Measurements from ENCODE around the gene C11orf97. TPM values are rescaled to one million over a fixed set of nuclear protein-coding genes. Genes with fewer than 3 reads are reported as not detected.
"Not testable (repeated sequence)": the region's sequence is repeated elsewhere in the genome, so short reads cannot be mapped to it uniquely, and the experiment has no call there.

C11orf97 gene
- total RNA-seq, 1 donor from 2014 or later: not detected

DNA sequence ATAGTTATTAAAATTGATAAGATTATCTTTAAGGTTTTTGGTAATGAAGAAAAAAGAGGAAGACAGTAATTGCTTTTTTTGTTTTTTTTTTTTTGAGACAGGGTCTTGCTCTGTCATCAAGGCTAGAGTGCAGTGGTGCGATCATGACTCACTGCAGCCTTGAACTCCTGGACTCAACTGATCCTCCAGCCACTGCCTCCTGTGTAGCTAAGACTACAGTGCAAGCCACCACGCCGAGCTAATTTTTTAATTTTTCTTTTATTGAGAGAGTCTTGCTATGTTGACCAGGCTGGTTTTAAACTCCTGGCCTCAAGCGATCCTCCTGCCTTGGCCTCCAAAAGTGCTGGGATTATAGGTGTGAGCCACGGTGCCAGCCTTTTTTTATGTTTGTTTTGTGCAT is 5.7 kb upstream of the C11orf97 start:
- H3K27ac Mint-ChIP-seq; H3K4me1 Mint-ChIP-seq (ENCODE audit: low read depth); H3K36me3 Mint-ChIP-seq (ENCODE audit: low read depth); H3K9me3 Mint-ChIP-seq; H3K4me3 Mint-ChIP-seq (ENCODE audit: low read depth); intact Hi-C loops (cut with micrococcal nuclease); DNase-seq (ENCODE audit: low spot score): not testable (repeated sequence)
- H3K27me3 Mint-ChIP-seq (ENCODE audit: low read depth): peaks cover 26% of the 10 kb centered on the region

DNA sequence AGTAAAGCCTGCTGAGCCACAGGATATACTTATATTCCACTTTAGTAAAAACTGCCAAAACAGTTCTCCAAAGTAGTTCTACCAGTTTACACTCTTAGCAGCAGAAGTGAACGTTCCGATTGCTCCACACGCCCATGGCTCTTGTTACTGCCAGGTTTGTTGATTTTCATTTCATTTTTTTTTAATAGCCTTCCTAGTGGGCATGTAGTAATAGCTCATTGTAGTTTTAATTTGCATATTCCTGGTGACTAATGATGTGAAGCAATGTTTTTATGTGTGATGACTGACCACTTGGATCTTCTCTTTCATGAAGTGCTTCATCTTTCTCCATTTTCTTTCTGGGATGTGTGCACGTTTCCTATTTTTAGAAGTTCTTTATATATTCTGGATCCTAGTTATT is 4.8 kb upstream of the C11orf97 start:
- H3K9me3 Mint-ChIP-seq: no peaks in the 10 kb centered on the region
- intact Hi-C loops (cut with micrococcal nuclease): no loop called here
- DNase-seq (ENCODE audit: low spot score): no peak
- H3K4me3 Mint-ChIP-seq (ENCODE audit: low read depth): no peak overlapping the region
- H3K27ac Mint-ChIP-seq: no peak overlapping the region
- peaks cover 6% of the 10 kb centered on the region for H3K4me1 Mint-ChIP-seq (ENCODE audit: low read depth)
- H3K36me3 Mint-ChIP-seq (ENCODE audit: low read depth): no peaks in the 10 kb centered on the region
- H3K27me3 Mint-ChIP-seq (ENCODE audit: low read depth): peaks cover 33% of the 10 kb centered on the region

DNA sequence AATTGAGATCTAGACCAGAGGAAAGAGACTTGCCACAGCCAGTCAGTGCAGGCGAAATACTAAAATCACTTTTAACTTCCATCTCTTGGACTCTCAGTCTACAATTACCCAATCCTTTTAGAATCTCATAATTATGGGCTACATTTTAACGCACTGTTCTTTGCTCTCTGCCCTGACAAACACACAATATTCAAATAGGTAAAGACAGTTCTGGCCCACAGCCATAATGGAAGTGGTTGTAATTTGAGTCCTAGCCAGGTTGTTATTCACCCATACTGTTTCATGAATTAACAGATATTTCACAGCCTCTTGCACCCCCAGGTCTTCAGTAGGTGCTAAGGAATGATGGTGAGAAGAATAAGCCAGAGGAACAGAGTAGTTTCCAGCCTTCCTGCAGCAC is 830 bp downstream of the C11orf97 start:
- peaks cover 12% of the 10 kb centered on the region for H3K4me1 Mint-ChIP-seq (ENCODE audit: low read depth)
- H3K27me3 Mint-ChIP-seq (ENCODE audit: low read depth): peaks cover 60% of the 10 kb centered on the region
- H3K27ac Mint-ChIP-seq: no peak overlapping the region
- no peaks in the 10 kb centered on the region for H3K36me3 Mint-ChIP-seq (ENCODE audit: low read depth)
- no peaks in the 10 kb centered on the region for H3K9me3 Mint-ChIP-seq
- DNase-seq (ENCODE audit: low spot score): no peak
- no peak overlapping the region for H3K4me3 Mint-ChIP-seq (ENCODE audit: low read depth)
- intact Hi-C loops (cut with micrococcal nuclease): loop anchor here (2.0 kb wide), 1 partner anchor 32 kb away; no protein-coding TSS in a partner anchor

DNA sequence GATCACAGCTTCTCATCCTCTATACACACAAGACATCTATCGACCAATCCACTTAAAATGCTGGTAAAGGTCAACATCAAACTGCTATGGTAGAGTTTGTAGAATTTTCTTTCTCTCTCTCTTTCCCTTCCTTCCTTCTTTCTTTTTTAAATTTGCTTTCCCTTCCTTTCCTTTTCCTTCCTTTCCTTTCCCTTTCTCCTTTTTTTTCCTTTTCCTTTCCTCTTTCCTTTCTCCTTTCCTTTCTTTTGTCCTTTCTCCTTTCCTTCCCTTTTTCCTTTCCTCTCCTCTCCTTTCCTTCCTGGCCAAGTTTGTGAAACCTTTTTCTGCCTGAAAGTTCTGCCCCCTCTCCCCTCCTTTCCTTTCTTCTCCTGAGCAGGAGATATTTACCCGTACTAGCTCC is 3.1 kb downstream of the C11orf97 start:
- Mint-ChIP-seq H3K27ac (no peak overlapping the region), H3K4me1 (ENCODE audit: low read depth) (peaks cover 12% of the 10 kb centered on the region), H3K4me3 (ENCODE audit: low read depth) (no peak overlapping the region), H3K36me3 (ENCODE audit: low read depth) (no peaks in the 10 kb centered on the region), H3K27me3 (ENCODE audit: low read depth) (peaks cover 49% of the 10 kb centered on the region), H3K9me3 (no peaks in the 10 kb centered on the region)
- intact Hi-C loops (cut with micrococcal nuclease): no loop called here
- no peak for DNase-seq (ENCODE audit: low spot score)

DNA sequence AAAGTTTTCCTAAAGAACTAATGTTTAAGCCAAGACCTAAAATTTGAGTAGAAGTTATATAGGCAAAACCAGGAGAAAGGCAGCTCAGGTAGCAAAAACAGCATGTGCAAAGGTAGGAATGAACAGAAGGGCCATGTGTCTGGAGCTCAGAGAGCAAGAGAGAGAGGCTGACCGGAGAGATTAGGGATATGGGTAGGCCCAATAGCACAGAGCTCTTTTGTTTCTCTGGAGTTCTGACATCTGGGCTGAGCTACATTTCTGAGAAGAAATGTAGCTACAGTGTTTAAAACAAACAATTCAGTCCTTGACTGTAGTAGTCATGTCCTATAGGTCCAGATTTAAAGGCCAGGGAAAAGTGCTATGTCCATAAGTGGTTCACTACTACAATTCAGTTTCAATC is 4.5 kb downstream of the C11orf97 start:
- Mint-ChIP-seq H3K4me1 (ENCODE audit: low read depth) (peaks cover 12% of the 10 kb centered on the region), H3K27ac (no peak overlapping the region), H3K4me3 (ENCODE audit: low read depth) (no peak overlapping the region), H3K27me3 (ENCODE audit: low read depth) (peaks cover 38% of the 10 kb centered on the region), H3K36me3 (ENCODE audit: low read depth) (no peaks in the 10 kb centered on the region), H3K9me3 (no peaks in the 10 kb centered on the region)
- intact Hi-C loops (cut with micrococcal nuclease): no loop called here
- no peak for DNase-seq (ENCODE audit: low spot score)

DNA sequence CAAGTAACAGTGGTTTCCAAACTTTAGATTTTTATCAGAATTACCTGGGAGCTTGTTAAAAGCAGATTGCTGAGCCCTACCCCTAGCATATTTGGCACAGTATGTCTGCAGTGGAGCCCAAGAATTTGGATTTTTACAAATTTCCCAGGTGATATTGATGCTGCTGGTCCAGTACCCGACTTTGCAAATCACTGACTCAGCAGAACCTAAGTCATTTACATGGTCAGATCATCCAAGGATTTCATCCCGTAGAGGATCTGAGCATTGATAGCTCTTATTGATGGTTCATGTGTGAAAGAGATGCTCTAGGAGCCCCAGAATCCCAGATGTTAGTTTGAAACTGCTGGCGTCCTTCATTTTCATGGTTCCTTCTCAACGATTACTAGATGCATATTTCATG is 6.0 kb downstream of the C11orf97 start:
- H3K9me3 Mint-ChIP-seq: no peaks in the 10 kb centered on the region
- H3K27me3 Mint-ChIP-seq (ENCODE audit: low read depth): peaks cover 28% of the 10 kb centered on the region
- H3K4me3 Mint-ChIP-seq (ENCODE audit: low read depth): no peak overlapping the region
- no peak for DNase-seq (ENCODE audit: low spot score)
- intact Hi-C loops (cut with micrococcal nuclease): no loop called here
- no peak overlapping the region for H3K27ac Mint-ChIP-seq
- no peaks in the 10 kb centered on the region for H3K4me1 Mint-ChIP-seq (ENCODE audit: low read depth)
- no peaks in the 10 kb centered on the region for H3K36me3 Mint-ChIP-seq (ENCODE audit: low read depth)

DNA sequence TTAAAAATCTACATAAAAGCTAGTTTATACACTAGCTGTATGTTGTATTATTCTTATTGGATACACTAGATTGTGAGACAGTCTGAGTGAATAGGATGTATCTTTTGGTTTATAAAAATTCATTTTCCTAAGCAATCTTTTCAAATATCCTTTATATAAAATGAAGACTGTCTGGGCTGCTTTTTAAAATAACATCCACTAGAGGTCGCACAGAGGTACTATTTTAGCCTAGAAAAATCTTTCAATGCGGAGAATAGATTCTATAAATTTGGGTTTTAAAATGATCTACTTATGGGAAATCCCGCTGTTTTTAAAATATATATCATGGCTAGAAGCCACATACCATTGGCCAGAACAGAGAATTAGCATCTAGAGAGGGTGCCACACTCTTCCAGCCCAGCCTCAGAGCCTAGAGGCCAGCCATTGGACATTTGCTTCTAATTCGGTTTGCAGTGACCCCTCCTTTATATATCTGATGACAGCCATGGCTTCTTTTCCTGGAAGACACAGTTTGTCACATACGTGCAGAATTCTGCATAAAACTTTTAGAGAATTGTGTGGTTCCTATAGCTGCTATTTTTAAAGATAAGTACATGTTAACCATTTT is 7.3 kb downstream of the C11orf97 start:
- Mint-ChIP-seq H3K9me3 (no peaks in the 10 kb centered on the region), H3K4me3 (ENCODE audit: low read depth) (no peak overlapping the region), H3K27ac (no peak overlapping the region), H3K36me3 (ENCODE audit: low read depth) (no peaks in the 10 kb centered on the region), H3K27me3 (ENCODE audit: low read depth) (peaks cover 32% of the 10 kb centered on the region), H3K4me1 (ENCODE audit: low read depth) (no peaks in the 10 kb centered on the region)
- DNase-seq (ENCODE audit: low spot score): no peak
- intact Hi-C loops (cut with micrococcal nuclease): loop anchor here (1.0 kb wide), 2 partner anchors 84 to 378 kb away; no protein-coding TSS in a partner anchor

DNA sequence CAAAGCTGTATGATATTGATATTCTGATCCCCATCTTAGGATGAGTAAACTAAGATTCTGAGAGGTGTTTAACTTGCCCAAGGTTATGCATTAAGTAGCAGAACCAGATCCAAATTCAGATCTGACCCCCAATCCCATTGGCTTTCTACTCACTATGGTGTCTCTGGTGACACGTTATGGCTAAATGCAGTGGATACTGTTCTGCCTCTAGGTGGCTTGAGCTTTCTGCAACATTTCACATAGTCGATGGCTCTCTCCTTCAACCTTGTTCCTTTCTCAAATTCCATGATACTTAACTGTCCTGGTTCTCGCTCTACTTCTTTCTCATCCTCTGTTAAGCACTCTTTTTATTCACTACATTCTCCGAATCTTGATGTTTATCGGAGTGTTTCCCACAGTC is 9.4 kb downstream of the C11orf97 start:
- no peak for DNase-seq (ENCODE audit: low spot score)
- no peak overlapping the region for H3K4me3 Mint-ChIP-seq (ENCODE audit: low read depth)
- H3K4me1 Mint-ChIP-seq (ENCODE audit: low read depth): no peaks in the 10 kb centered on the region
- no peaks in the 10 kb centered on the region for H3K9me3 Mint-ChIP-seq
- intact Hi-C loops (cut with micrococcal nuclease): no loop called here
- no peak overlapping the region for H3K27ac Mint-ChIP-seq
- H3K36me3 Mint-ChIP-seq (ENCODE audit: low read depth): no peaks in the 10 kb centered on the region
- H3K27me3 Mint-ChIP-seq (ENCODE audit: low read depth): peaks cover 24% of the 10 kb centered on the region

DNA sequence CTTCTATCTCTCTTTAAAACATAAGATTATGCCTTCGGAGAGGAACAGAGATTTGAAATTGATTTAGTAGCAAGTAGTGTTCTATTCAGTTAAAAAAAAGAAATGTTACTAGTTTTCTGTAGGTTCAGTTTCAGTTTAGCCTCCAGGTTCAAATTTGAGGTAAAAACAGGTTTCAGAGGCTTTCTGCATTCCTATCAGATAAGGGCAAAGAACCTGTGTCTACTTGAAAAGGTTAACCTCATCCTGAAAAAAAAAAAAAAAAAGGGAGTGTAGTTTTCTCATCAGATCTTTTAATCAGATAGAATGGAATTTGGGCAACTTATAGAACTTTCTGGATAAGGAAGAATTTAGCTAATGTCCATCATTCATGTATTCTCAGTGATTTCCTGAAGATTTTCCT is 12.1 kb downstream of the C11orf97 start:
- no peak overlapping the region for H3K27ac Mint-ChIP-seq
- H3K27me3 Mint-ChIP-seq (ENCODE audit: low read depth): peaks cover 38% of the 10 kb centered on the region
- no peaks in the 10 kb centered on the region for H3K9me3 Mint-ChIP-seq

DNA sequence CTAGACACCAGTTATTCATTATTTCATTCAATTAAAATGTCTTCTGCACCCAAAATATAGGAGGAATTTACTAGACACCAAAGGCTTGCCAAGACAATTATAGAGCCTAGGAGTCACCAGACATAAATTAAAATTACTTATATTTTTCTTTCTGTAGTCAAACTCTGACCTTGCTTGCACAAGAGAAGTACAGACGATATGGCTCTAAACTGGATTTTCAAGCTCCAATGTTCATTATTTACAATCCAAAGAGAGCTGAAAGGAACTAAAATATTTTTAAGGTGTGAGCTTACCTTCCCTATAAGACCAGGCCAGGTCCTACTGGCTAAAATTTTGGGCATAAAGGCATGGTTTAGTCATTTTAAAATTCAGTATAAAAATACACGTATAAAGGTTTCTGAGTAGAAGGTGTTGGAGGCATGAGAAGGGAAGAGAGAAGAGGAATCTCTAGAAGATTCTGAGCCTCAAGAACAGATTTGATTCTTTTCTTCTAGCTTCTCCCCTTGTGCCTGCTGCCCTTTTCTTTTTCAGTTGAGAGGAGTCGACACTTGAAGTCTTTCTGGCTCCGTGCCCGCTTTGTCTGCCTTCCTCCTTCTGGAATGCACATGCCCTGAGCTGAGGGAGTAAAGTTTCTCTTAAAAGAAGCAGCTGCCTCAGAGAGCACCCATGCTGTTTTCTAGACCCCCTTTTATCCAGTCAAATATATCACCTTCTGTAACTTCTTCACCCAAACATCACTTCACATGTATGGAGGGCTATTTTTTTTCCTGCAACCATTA is 13.5 kb downstream of the C11orf97 start:
- Mint-ChIP-seq H3K27me3 (ENCODE audit: low read depth) (peaks cover 40% of the 10 kb centered on the region), H3K27ac (no peak overlapping the region), H3K9me3 (no peaks in the 10 kb centered on the region), H3K4me1 (ENCODE audit: low read depth) (no peaks in the 10 kb centered on the region), H3K36me3 (ENCODE audit: low read depth) (no peaks in the 10 kb centered on the region), H3K4me3 (ENCODE audit: low read depth) (no peak overlapping the region)
- DNase-seq (ENCODE audit: low spot score): no peak
- intact Hi-C loops (cut with micrococcal nuclease): no loop called here

More for the DNA sequence above, 12.1 kb downstream of the C11orf97 start:
- intact Hi-C loops (cut with micrococcal nuclease): no loop called here
- H3K4me1 Mint-ChIP-seq (ENCODE audit: low read depth): no peaks in the 10 kb centered on the region
- H3K4me3 Mint-ChIP-seq (ENCODE audit: low read depth): no peak overlapping the region
- H3K36me3 Mint-ChIP-seq (ENCODE audit: low read depth): no peaks in the 10 kb centered on the region
- DNase-seq (ENCODE audit: low spot score): no peak

DNA sequence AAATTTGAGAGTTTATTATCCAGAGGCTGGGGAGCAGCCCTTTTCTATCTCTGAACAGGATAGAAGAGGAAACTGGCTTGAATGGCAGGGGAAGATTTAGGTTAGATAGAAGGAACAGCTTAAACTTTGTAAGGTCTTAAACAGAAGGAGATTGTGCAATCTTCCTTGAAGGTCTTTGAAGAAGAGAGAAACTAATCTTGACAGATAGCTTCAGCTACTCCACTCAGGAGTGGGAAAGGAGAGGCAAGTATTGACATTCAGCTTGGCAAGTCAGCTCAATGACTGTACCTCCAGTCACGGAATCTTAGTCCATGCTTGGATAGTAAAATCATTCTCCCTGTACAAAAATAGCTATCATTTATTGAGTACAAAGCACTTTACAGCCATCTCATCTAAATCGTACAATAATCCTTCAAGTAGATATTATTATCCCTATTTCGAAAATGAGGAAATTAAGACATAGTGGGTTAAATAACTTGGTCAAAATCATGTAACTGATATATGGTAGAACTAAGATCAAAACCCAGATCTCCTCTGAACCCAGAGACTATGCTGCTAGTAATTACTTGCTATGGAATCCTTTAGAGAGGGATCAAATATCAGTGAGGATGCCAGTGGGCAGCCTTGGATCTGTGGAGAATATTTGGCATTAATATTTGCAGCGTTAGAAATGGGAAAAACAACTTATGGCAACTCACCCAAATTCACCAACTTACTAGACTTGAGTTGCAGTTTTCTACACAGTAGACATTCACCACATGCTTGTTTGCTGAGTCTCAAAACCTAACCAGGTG is 14.6 kb downstream of the C11orf97 start:
- H3K27me3 Mint-ChIP-seq (ENCODE audit: low read depth): peaks cover 45% of the 10 kb centered on the region
- intact Hi-C loops (cut with micrococcal nuclease): no loop called here

DNA sequence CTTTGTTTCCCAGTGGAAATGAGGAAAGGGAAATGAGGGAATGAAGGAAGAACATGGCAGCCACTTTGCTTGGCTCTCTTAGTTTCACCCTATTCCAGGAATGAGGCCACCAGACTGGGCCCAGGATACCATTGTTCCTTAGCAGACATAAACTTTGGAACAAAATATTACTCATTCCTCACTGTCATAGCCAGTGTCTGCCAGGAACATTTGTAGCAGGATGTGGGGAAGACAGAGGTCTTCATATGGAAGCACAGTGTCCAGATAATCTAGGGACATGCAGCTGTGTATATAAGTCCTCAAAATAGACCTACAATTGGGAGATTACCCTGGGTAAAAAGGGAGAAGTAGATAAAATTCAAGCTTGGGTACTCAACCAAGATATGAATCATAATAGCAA is 16.3 kb downstream of the C11orf97 start:
- no peak for DNase-seq (ENCODE audit: low spot score)
- no peak overlapping the region for H3K4me3 Mint-ChIP-seq (ENCODE audit: low read depth)
- H3K4me1 Mint-ChIP-seq (ENCODE audit: low read depth): no peaks in the 10 kb centered on the region
- H3K27ac Mint-ChIP-seq: no peak overlapping the region
- no peaks in the 10 kb centered on the region for H3K36me3 Mint-ChIP-seq (ENCODE audit: low read depth)
- no peaks in the 10 kb centered on the region for H3K9me3 Mint-ChIP-seq
- intact Hi-C loops (cut with micrococcal nuclease): no loop called here
- peaks cover 40% of the 10 kb centered on the region for H3K27me3 Mint-ChIP-seq (ENCODE audit: low read depth)

More for the DNA sequence above, 14.6 kb downstream of the C11orf97 start:
- H3K27ac Mint-ChIP-seq: no peak overlapping the region
- no peaks in the 10 kb centered on the region for H3K36me3 Mint-ChIP-seq (ENCODE audit: low read depth)
- no peak overlapping the region for H3K4me3 Mint-ChIP-seq (ENCODE audit: low read depth)
- DNase-seq (ENCODE audit: low spot score): no peak
- H3K4me1 Mint-ChIP-seq (ENCODE audit: low read depth): no peaks in the 10 kb centered on the region
- H3K9me3 Mint-ChIP-seq: no peaks in the 10 kb centered on the region

DNA sequence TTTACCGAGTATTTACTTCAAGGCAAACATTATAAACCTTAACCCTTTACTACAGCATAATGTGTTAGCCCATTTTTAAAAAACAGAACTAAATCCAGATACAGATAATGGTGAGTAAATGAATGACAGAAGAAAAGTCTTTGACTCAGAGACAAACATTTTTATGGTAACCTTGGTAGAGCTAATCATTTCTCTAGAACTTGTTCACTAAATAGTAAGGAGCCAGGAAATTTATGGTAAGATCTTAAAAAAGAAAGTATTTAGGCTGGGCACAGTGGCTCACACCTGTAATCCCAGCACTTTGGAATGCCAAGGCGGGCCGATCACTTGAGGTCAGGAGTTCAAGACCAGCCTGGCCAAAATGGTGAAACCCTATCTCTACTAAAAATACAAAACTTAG is 19.9 kb downstream of the C11orf97 start:
- Mint-ChIP-seq H3K36me3 (ENCODE audit: low read depth) (no peaks in the 10 kb centered on the region), H3K4me1 (ENCODE audit: low read depth) (peaks cover 2% of the 10 kb centered on the region), H3K9me3 (no peaks in the 10 kb centered on the region), H3K27ac (no peak overlapping the region), H3K4me3 (ENCODE audit: low read depth) (no peak overlapping the region), H3K27me3 (ENCODE audit: low read depth) (peaks cover 41% of the 10 kb centered on the region)
- intact Hi-C loops (cut with micrococcal nuclease): no loop called here
- DNase-seq (ENCODE audit: low spot score): no peak

Measured in activated T-helper 2 cell treated with anti-CD3 and anti-CD28 coated beads, Interferon-gamma antibody, Interleukin-2, Interleukin-4, amounts not matched to agents 10 μg/mL and 5 μg/mL and 100 μg/mL, durations not matched to agents 14 hours and 24 hours and 36 hours (primary cell).